NT2/D1 (cell line): ENCODE measurements around the gene BMX.

Source experiments
- SUZ12 ChIP-seq: IDR thresholded peaks from 2 replicates; pipeline ENCODE4 v1.6.1; 2011; ENCODE audit not compliant: insufficient read length, insufficient read depth; ENCODE audit errors: extremely low read depth
- YY1 ChIP-seq: IDR thresholded peaks from 2 replicates; pipeline ENCODE4 v1.6.1; 2011; ENCODE audit not compliant: insufficient read length, insufficient read depth

- TF ChIP-seq SUZ12 (no peak), YY1 (no peak)
Observed at GRCh38 chrX:15522464-15522863, 21.9 kb downstream of the BMX start.
